SK-N-SH (cell line): ENCODE results near the gene SMAD2. TPM values are rescaled to one million over a fixed set of nuclear protein-coding genes. Genes with fewer than 3 reads are reported as not detected.

Experiments used
- CTCF ChIA-PET: fragments of 300-600, 350-600 bp; formaldehyde crosslinking; extraction: SDS; loops from one replicate; lab custom pipeline; 2021; lab: Yijun Ruan, JAX
- POLR2A ChIA-PET: fragments of 350-600 bp; sonication (Branson Sonifier 250); formaldehyde crosslinking; extraction: SDS; loops from one replicate; lab custom pipeline; 2020; ENCODE audit warnings: antibody characterized with exemption, inconsistent platforms; lab: Yijun Ruan, JAX
- DNase-seq: peaks from one replicate; pipeline ENCODE4 v3.0.0; 2012
- H2AFZ ChIP-seq: fragments of 200-600 bp; sonication (generic); 2 replicates; pipeline ENCODE4 v1.8.1; 2016; ENCODE audit warnings: antibody characterized with exemption, mild to moderate bottlenecking, low read depth
- H3F3A ChIP-seq: fragments of 200-600 bp; sonication (generic); replicated peaks from 2 replicates; pipeline ENCODE3; 2016; ENCODE audit warnings: antibody characterized with exemption, mild to moderate bottlenecking; ENCODE audit not compliant: insufficient read depth
- H3K27ac ChIP-seq, 2 experiments: fragments of 200-500 bp in 1 of 2; fragments of 200-600 bp in 1 of 2; sonication (Bioruptor generic) in 1 of 2; sonication (generic), shearing (Covaris generic) in 1 of 2; 2 replicates each; pipeline versions ENCODE4 v1.5.1 to v1.6.1; 2014 to 2016; ENCODE audit warnings: low read depth in 2 of 2, inconsistent platforms in 1 of 2, low read length in 1 of 2, mild to moderate bottlenecking in 1 of 2, mixed read lengths in 1 of 2
- H3K27me3 ChIP-seq: fragments of 200-600 bp; sonication (generic), shearing (Covaris generic); 2 replicates; pipeline ENCODE4 v1.6.1; 2016; ENCODE audit warnings: mixed run types; ENCODE audit not compliant: insufficient read depth
- H3K36me3 ChIP-seq, 2 experiments: fragments of 200-500 bp in 1 of 2; fragments of 200-600 bp in 1 of 2; sonication (Bioruptor generic) in 1 of 2; sonication (generic) in 1 of 2; replicated peaks in 1 of 2; 2 replicates each; pipeline versions ENCODE3 to v1.5.1; 2014 to 2016; ENCODE audit warnings: low read length in 1 of 2, mild to moderate bottlenecking in 1 of 2; ENCODE audit not compliant: insufficient read depth in 2 of 2, control insufficient read depth in 1 of 2
- H3K4me1 ChIP-seq, 2 experiments: fragments of 200-500 bp in 1 of 2; fragments of 200-600 bp in 1 of 2; sonication (Bioruptor generic) in 1 of 2; sonication (generic), shearing (Covaris generic) in 1 of 2; 2 replicates each; pipeline versions ENCODE4 v1.5.1 to v1.6.1; 2014 to 2016; ENCODE audit warnings: low read depth in 1 of 2, low read length in 1 of 2, mixed run types in 1 of 2; ENCODE audit not compliant: insufficient read depth in 2 of 2, control insufficient read depth in 1 of 2
- H3K4me2 ChIP-seq: fragments of 200-600 bp; sonication (generic), shearing (Covaris generic); 2 replicates; pipeline ENCODE4 v1.6.1; 2017; ENCODE audit warnings: mixed run types
- H3K4me3 ChIP-seq, 2 experiments: fragments of 200-500 bp in 1 of 2; fragments of 200-600 bp in 1 of 2; sonication (Bioruptor generic) in 1 of 2; sonication (generic), shearing (Covaris generic) in 1 of 2; 2 replicates each; pipeline versions ENCODE4 v1.5.1 to v1.8.1; 2014 to 2016; ENCODE audit warnings: low read depth in 2 of 2, inconsistent platforms in 1 of 2, low read length in 1 of 2, mild to moderate bottlenecking in 1 of 2, mixed read lengths in 1 of 2, moderate library complexity in 1 of 2
- H3K79me2 ChIP-seq: fragments of 200-600 bp; sonication (generic); 2 replicates; pipeline ENCODE4 v1.8.1; 2017; ENCODE audit warnings: mild to moderate bottlenecking; ENCODE audit not compliant: insufficient read depth
- H3K9ac ChIP-seq: fragments of 200-600 bp; sonication (generic); 2 replicates; pipeline ENCODE4 v1.6.1; 2017; ENCODE audit warnings: mixed run types
- H3K9me2 ChIP-seq: fragments of 200-600 bp; sonication (generic); 2 replicates; pipeline ENCODE4 v1.6.1; 2017; ENCODE audit warnings: mixed run types
- H3K9me3 ChIP-seq: fragments of 200-600 bp; sonication (generic); 2 replicates; pipeline ENCODE4 v1.6.1; 2017; ENCODE audit warnings: mixed run types, mild to moderate bottlenecking, moderate library complexity
- H4K20me1 ChIP-seq: fragments of 200-600 bp; sonication (generic); 2 replicates; pipeline ENCODE4 v1.6.1; 2017; ENCODE audit warnings: mild to moderate bottlenecking, mixed run types; ENCODE audit not compliant: insufficient read depth
- CHD2 ChIP-seq: fragments of 150-350 bp; IDR thresholded peaks from 2 replicates; pipeline ENCODE4 v1.6.1; 2018; ENCODE audit warnings: low read length; ENCODE audit not compliant: partially characterized antibody
- EP300 ChIP-seq, 2 experiments: IDR thresholded peaks; 2 replicates each; pipeline versions ENCODE4 v1.4.0 to v1.6.1; 2012; ENCODE audit warnings: borderline replicate concordance in 1 of 2, low read depth in 1 of 2, low read length in 1 of 2
- FOXM1 ChIP-seq: IDR thresholded peaks from 2 replicates; pipeline ENCODE4 v1.4.0; 2012; ENCODE audit warnings: low read depth, mild to moderate bottlenecking
- GATA2 ChIP-seq: sonication (generic); formaldehyde crosslinking; IDR thresholded peaks from 2 replicates; pipeline ENCODE4 v1.5.0; 2020; ENCODE audit warnings: mild to moderate bottlenecking, missing genetic modification reagents
- IRF3 ChIP-seq: fragments of 150-350 bp; IDR thresholded peaks from 2 replicates; pipeline ENCODE4 v1.6.1; 2016; ENCODE audit warnings: mild to moderate bottlenecking, low read depth, low read length
- MAX ChIP-seq: IDR thresholded peaks from 2 replicates; pipeline ENCODE4 v1.4.0; 2012; ENCODE audit warnings: low read depth
- MEF2A ChIP-seq: IDR thresholded peaks from 2 replicates; pipeline ENCODE4 v1.4.0; 2012; ENCODE audit warnings: low read depth, borderline replicate concordance
- MXI1 ChIP-seq: IDR thresholded peaks from 2 replicates; pipeline ENCODE4 v1.6.1; 2012; ENCODE audit warnings: mild to moderate bottlenecking, low read depth, low read length, improper control_type of control experiment
- POLR2AphosphoS5 ChIP-seq: IDR thresholded peaks from 2 replicates; pipeline ENCODE4 v1.6.1; 2012; ENCODE audit warnings: low read depth, low read length
- RCOR1 ChIP-seq: fragments of 150-350 bp; IDR thresholded peaks from 2 replicates; pipeline ENCODE4 v1.6.1; 2017; ENCODE audit warnings: antibody characterized with exemption, low read length
- REST ChIP-seq: IDR thresholded peaks from 2 replicates; pipeline ENCODE4 v1.6.1; 2012; ENCODE audit warnings: mild to moderate bottlenecking, low read depth, low read length, moderate library complexity
- RFX5 ChIP-seq: IDR thresholded peaks from 2 replicates; pipeline ENCODE4 v1.6.1; 2012; ENCODE audit warnings: mild to moderate bottlenecking, improper control_type of control experiment, low read length
- SIN3A ChIP-seq: IDR thresholded peaks from 2 replicates; pipeline ENCODE4 v1.6.1; 2012; ENCODE audit warnings: low read depth, mild to moderate bottlenecking, low read length, moderate library complexity, borderline replicate concordance
- TAF1 ChIP-seq: IDR thresholded peaks from 2 replicates; pipeline ENCODE4 v1.6.1; 2012; ENCODE audit warnings: low read depth, mild to moderate bottlenecking, low read length, moderate library complexity, borderline replicate concordance
- TEAD4 ChIP-seq: IDR thresholded peaks from 2 replicates; pipeline ENCODE4 v1.4.0; 2012; ENCODE audit warnings: mild to moderate bottlenecking, borderline replicate concordance; ENCODE audit not compliant: insufficient read depth
- USF1 ChIP-seq: IDR thresholded peaks from 2 replicates; pipeline ENCODE4 v1.4.0; 2012; ENCODE audit warnings: low read depth, borderline replicate concordance
- WGBS: methylation state at CpG from one replicate; pipeline ENCODE4 v1.1.6; 2017; ENCODE audit warnings: low lambda C conversion rate; 5-methylcytosine and 5-hydroxymethylcytosine counted together
- polyA plus RNA-seq, 3 experiments: library from polyadenylated mRNA; depleted of rRNA; stranded (reverse); fragments of >200 nt; gene quantifications; 2 replicates each; pipeline ENCODE4 v1.2.3, GENCODE V29; 2012

The SMAD2 gene
- polyA plus RNA-seq, 1 of the 3 experiments (the other 2 are of a cell fraction) = 36.3 TPM

- Histone ChIP-seq H3K27me3 (no peaks in the 10 kb centered on the region), H3K9me2 (no peaks in the 10 kb centered on the region), H3K9me3 (no peaks in the 10 kb centered on the region), H3K27ac (no peak overlapping the region), H4K20me1 (peaks cover 99% of the 10 kb centered on the region), H3K36me3 (no peaks in the 10 kb centered on the region), H3K4me3 (no peak overlapping the region), H2AFZ (no peak overlapping the region), H3K4me2 (no peak overlapping the region), H3K9ac (no peak overlapping the region), H3F3A (no peaks in the 10 kb centered on the region), H3K4me1 (peaks cover 2 to 9% of the 10 kb centered on the region in 2 experiments; a peak in 3 of 4 replicates), H3K79me2 (peaks cover 100% of the 10 kb centered on the region)
- TF ChIP-seq EP300 (IDR thresholded peaks at IDR 0.05; ENCODE audit: borderline replicate concordance in 1 of 2, low read depth in 1 of 2, low read length in 1 of 2) (no peak), REST (no peak), SIN3A (no peak), POLR2AphosphoS5 (no peak), MXI1 (no peak), TAF1 (no peak), IRF3 (no peak), USF1 (no peak), CHD2 (no peak), RCOR1 (no peak), TEAD4 (no peak), FOXM1 (no peak), RFX5 (no peak), MEF2A (no peak), MAX (no peak), GATA2 (no peak)
- ChIA-PET CTCF (no interaction called here), POLR2A (no interaction called here)
- DNase-seq = no peak
- 91% methylated on average over 6 of the region's 6 CpGs for WGBS
Measured at GRCh38 chr18:47919916-47920315, 10.5 kb downstream of the SMAD2 start.
